ENCODE measurements around the gene GATC.

- TF ChIP-seq POLR2A (IDR thresholded peaks at IDR 0.05; ENCODE audit: low read depth, low read length) (no peak), SPI1 (IDR thresholded peaks at IDR 0.05; ENCODE audit: low read depth, low read length) (no peak), POLR2AphosphoS5 (IDR thresholded peaks at IDR 0.05; ENCODE audit: low read depth, low read length) (no peak), TAF1 (IDR thresholded peaks at IDR 0.05; ENCODE audit: low read depth, low read length) (no peak), PAX5 (IDR thresholded peaks at IDR 0.05; ENCODE audit: insufficient read depth, low read length, severe bottlenecking) (no peak)
These were observed 34.0 kb downstream of the GATC start for GRCh38 chr12:120480211-120480610.

All from GM12891 (cell line).